ENCODE results near the gene SLC6A6.

GRCh38 chr3:14512942-14513327 lies 110.5 kb downstream of the SLC6A6 start:
- TF ChIP-seq, protein P1, sequence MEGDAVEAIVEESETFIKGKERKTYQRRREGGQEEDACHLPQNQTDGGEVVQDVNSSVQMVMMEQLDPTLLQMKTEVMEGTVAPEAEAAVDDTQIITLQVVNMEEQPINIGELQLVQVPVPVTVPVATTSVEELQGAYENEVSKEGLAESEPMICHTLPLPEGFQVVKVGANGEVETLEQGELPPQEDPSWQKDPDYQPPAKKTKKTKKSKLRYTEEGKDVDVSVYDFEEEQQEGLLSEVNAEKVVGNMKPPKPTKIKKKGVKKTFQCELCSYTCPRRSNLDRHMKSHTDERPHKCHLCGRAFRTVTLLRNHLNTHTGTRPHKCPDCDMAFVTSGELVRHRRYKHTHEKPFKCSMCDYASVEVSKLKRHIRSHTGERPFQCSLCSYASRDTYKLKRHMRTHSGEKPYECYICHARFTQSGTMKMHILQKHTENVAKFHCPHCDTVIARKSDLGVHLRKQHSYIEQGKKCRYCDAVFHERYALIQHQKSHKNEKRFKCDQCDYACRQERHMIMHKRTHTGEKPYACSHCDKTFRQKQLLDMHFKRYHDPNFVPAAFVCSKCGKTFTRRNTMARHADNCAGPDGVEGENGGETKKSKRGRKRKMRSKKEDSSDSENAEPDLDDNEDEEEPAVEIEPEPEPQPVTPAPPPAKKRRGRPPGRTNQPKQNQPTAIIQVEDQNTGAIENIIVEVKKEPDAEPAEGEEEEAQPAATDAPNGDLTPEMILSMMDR (IDR thresholded peaks at IDR 0.05; ENCODE audit: insufficient read depth, low read length, poor library complexity, severe bottlenecking), result no peak
- TF ChIP-seq EZH2phosphoT487 (conservative IDR thresholded peaks at IDR 0.05; ENCODE audit: low read length), result no peak

Data from SU-DHL-6 (cell line).